GM12891 (cell line): Measurements from ENCODE around the gene RIN3.

ENCODE experiments used
- DNase-seq: peaks from one replicate; pipeline ENCODE4 v3.0.0; 2011; ENCODE audit warnings: low spot score; ENCODE audit not compliant: insufficient read length
- FAIRE-seq: peaks from 2 replicates; lab custom pipeline; 2011; peaks lifted over from hg19 to GRCh38; lab: Jason Lieb, UNC
- PAX5 ChIP-seq: IDR thresholded peaks from 2 replicates; pipeline ENCODE4 v1.6.1; 2011; ENCODE audit warnings: low read length, moderate library complexity, mild to moderate bottlenecking; ENCODE audit not compliant: insufficient read depth, severe bottlenecking
- POLR2A ChIP-seq: IDR thresholded peaks from 2 replicates; pipeline ENCODE4 v1.6.1; 2011; ENCODE audit warnings: low read depth, low read length, control low read depth
- POLR2AphosphoS5 ChIP-seq: IDR thresholded peaks from 2 replicates; pipeline ENCODE4 v1.6.1; 2011; ENCODE audit warnings: low read depth, low read length, control low read depth
- POU2F2 ChIP-seq: IDR thresholded peaks from 2 replicates; pipeline ENCODE4 v1.6.1; 2011; ENCODE audit warnings: low read depth, mild to moderate bottlenecking, control low read depth, low read length, moderate library complexity
- SPI1 ChIP-seq: IDR thresholded peaks from 2 replicates; pipeline ENCODE4 v1.6.1; 2011; ENCODE audit warnings: low read depth, low read length, control low read depth
- TAF1 ChIP-seq: IDR thresholded peaks from 2 replicates; pipeline ENCODE4 v1.6.1; 2011; ENCODE audit warnings: low read depth, low read length, control low read depth

RIN3 gene

DNA sequence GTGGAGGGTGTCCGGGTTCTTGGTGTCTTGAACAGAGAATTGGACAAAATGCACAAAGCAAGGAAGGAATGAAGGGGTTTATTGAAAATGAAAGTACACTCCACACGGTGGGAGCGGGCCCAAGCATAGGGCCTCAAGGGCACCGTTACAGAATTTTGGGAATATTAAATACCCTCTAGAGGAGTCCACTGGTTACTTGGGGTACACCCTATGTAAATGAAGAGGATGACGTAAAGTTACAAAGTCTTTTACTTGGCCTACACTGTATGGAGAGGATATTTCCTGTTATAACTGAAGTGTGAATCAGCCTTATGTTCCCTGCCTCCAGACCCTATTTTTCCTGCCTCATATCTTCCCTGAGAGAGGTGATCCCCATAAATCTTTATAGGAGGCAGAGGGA is 102.6 kb downstream of the RIN3 start:
- no peak for TF ChIP-seq POLR2A
- no peak for TF ChIP-seq POU2F2
- no peak for TF ChIP-seq SPI1
- TF ChIP-seq POLR2AphosphoS5, result no peak
- TF ChIP-seq TAF1, result no peak
- no peak for TF ChIP-seq PAX5
- DNase-seq, result no peak
- FAIRE-seq, result no peak

- TF ChIP-seq POLR2AphosphoS5 (no peak), SPI1 (no peak), PAX5 (no peak), POU2F2 (no peak), POLR2A (no peak), TAF1 (no peak)
- DNase-seq (no peak), FAIRE-seq (no peak)
Observed at GRCh38 chr14:92617581-92617980, 104.0 kb downstream of the RIN3 start.

DNA sequence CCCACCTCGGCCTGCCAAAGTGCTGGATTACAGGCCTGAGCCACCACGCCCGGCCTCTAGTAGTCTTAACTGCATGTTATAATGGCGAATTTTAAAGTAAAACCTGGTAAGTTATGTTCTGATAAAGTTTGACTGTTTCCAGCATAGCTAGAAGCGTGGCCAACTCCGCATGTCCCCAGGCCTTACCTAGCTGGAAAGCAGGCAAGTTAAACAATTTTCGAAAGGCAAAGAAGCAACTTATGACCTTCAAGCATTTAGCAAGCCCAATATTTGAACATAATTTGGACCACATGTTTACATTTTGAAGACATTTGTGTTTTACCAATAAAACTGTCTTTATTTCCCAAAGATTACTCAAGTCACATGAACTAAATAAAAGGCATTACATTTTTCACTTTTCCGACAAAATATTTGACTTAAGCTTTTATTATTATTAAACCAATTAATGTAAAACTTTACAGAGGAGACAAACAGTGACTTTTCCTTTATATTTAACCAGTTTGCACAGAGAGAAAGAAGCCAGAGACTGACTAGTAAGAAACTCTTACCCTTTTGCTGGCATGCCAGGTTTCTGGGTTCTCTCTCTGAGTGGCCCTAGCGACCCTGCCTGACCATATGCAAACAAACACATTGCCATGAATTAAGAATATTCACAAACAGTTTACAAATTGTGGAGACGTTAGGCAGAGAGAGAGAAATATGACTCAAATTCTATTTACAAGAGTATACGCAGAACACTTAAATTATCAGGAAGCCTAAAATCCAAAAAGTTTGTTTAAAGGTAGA is 106.3 kb downstream of the RIN3 start:
- FAIRE-seq (no peak), DNase-seq (no peak)
- TF ChIP-seq POLR2AphosphoS5, result no peak
- TF ChIP-seq SPI1, result no peak
- TF ChIP-seq POLR2A, result no peak
- TF ChIP-seq TAF1, result no peak
- TF ChIP-seq POU2F2, result no peak
- no peak for TF ChIP-seq PAX5

GRCh38 chr14:92622311-92622710 is 108.7 kb downstream of the RIN3 start:
- FAIRE-seq, result no peak
- TF ChIP-seq PAX5, result no peak
- no peak for TF ChIP-seq POLR2A
- no peak for TF ChIP-seq POU2F2
- no peak for TF ChIP-seq SPI1
- TF ChIP-seq TAF1, result no peak
- TF ChIP-seq POLR2AphosphoS5, result no peak
- no peak for DNase-seq

- FAIRE-seq (no peak), DNase-seq (no peak)
- TF ChIP-seq POLR2A (no peak), POU2F2 (no peak), SPI1 (no peak), POLR2AphosphoS5 (no peak)
Observed at GRCh38 chr14:92624764-92625163, 111.2 kb downstream of the RIN3 start.

DNA sequence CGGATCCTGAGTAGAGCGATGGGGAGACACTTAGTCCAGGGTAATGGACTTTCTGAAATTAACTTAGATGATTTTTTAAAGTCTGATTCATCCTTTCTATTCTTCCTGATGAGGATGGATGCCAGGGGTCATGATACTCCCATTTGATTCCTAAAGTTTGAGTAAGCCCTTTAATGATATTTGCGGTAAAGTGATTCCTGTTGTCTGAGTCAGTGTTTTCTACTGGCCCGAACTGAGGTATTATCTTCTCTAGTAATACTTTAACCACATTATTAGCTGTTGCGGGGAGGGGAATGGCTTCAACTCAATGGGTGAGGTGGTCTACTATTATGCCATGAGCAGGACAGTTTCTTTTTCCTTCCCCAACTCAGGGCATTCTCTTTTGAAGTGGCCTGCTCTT is 111.6 kb downstream of the RIN3 start:
- DNase-seq (no peak), FAIRE-seq (no peak)
- TF ChIP-seq PAX5 (no peak), SPI1 (no peak), POLR2A (no peak), POLR2AphosphoS5 (no peak), TAF1 (no peak), POU2F2 (no peak)

GRCh38 chr14:92626041-92626440 is 112.5 kb downstream of the RIN3 start:
- TF ChIP-seq SPI1 (no peak), POLR2A (no peak), POU2F2 (no peak), PAX5 (no peak), TAF1 (no peak), POLR2AphosphoS5 (no peak)
- DNase-seq (no peak), FAIRE-seq (no peak)

DNA sequence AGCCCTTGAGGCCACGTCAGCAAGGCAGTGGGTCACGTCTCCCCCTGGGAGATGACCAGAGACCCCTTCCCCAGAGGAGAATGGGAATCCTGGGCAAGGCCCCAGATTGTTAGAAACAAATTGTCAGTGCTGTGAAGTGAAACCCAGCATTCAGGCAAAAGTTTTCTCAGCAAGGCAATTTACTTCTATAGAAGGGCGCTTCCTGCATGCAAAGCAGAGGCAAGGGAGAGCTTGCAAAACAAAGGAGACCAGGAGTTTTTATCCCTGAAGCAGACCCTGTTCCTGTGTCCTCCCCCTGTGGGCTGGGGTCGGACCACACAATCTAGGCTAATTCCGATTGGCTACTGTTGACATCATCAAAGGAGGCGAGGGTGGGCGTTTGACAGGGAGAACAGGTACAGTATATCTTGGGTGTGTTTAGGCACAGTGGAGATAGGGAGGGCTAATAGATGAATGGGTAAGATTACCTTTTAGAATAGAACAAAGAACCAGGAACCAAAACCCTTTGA is 114.2 kb downstream of the RIN3 start:
- no peak for FAIRE-seq
- no peak for DNase-seq

GRCh38 chr14:92628636-92629035 is 115.1 kb downstream of the RIN3 start:
- no peak for DNase-seq
- TF ChIP-seq TAF1, result no peak
- TF ChIP-seq POU2F2, result no peak
- no peak for FAIRE-seq

More for the DNA sequence above, 114.2 kb downstream of the RIN3 start:
- TF ChIP-seq POLR2A, result no peak
- no peak for TF ChIP-seq SPI1
- no peak for TF ChIP-seq POLR2AphosphoS5
- TF ChIP-seq POU2F2, result no peak
- TF ChIP-seq PAX5, result no peak
- TF ChIP-seq TAF1, result no peak

- TF ChIP-seq POLR2AphosphoS5 (no peak), TAF1 (no peak), PAX5 (no peak), POLR2A (no peak), SPI1 (no peak), POU2F2 (no peak)
Observed at GRCh38 chr14:92630367-92630766, 116.8 kb downstream of the RIN3 start.

DNA sequence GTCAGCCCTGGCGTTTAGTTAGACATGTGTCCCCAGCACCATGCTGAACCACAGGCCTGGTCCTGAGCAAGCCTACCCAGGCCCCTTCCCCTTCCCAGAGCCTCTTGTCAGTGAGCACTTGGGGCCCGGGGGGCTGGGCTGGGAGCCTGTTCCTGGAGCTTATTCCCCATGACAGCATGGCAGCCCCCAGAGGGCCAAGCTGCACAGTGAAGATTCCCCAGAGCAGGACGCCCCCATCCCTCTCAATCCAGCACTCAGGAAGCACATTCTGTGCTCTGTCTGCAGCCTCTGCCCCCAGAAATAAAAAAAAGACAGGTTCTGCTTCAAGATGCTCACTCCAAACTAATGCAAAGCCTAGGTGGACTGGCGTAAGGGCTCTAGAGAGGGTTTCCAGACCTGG is 117.5 kb downstream of the RIN3 start:
- TF ChIP-seq POU2F2 (no peak), TAF1 (no peak), PAX5 (no peak), POLR2A (no peak), POLR2AphosphoS5 (no peak), SPI1 (no peak)
- DNase-seq (no peak), FAIRE-seq (no peak)

More at GRCh38 chr14:92630367-92630766, 116.8 kb downstream of the RIN3 start:
- FAIRE-seq, result no peak
- no peak for DNase-seq
